Stimulated activated CD4-positive, alpha-beta T cell treated with anti-CD3 and anti-CD28 coated beads, TNF-alpha, amount 100 ng/mL, for 24 hours (primary cell): ENCODE measurements around the gene PRKAR1B.
"Not testable (repeated sequence)": the region's sequence is repeated elsewhere in the genome, so short reads cannot be mapped to it uniquely, and the experiment has no call there.

Source experiments
- DNase-seq, 3 experiments: peaks; one replicate each; pipeline ENCODE4 v3.0.0-alpha.2; 2020; ENCODE audit warnings: low read depth in 3 of 3

PRKAR1B gene

DNA sequence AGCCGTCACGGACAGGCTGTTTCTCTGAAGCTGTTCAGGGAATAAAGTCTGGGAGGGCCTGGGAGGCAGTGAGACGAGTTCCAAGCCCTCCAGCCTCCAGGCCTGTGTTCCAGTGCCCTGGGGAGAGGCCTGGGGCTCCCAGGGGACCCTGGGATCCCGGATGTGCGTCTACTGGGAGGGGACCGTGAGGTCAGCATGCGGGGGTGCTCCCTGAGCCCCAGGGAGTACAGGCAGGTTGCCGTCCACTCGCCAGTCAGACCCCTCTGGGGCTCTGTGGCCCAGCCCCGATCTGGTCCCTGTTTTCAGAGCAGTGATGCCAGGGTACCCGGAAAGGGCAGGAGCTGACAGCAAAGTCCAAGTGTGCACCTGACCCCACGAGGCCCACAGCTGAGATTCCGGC is 81.5 kb downstream of the PRKAR1B start:
- no peak for DNase-seq

DNA sequence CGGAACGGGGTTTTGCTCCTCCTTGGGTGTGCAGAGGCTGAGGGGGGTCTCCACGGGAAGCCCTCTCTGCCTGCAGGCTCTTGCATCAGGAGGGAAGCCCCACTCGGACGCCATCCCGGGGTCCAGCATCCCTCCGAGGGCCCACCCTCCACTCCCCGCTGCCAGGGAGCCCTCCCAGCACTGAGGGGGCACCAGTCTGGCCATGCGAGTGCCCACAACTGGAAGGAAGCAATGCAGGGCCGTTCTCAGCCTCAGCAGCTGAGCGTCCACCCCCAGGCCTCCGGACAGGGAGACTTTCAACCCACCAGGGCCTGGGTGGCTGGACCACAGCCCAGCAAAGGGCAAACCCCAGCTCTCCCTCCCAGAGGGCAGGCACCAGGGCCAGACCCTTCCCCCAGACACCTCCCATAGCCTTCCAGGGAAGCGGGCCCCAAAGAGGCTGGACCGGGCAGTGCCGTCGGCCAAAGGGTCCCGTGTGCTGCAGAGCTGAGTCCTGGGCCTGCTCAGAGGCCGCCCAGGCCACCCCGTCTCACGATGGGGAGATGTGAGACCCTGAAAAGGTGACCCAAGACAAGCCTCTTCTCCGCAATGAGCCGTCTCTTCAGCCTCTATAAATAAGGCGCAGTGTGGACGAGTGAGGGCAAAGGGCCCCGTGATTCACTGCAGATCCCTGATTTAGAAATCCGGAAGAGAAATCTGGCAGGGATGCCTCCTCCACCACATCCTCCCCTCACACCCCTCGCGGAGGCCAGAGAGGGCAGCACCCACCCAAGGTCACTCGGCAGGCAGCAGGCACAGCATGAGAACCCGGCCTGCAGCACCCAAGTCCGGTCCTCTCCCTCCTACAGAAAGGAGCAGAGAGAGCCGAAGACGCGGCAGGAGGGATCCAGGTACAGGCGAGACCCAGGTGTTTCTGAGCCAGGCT is 82.4 kb downstream of the PRKAR1B start:
- DNase-seq = no peak

DNA sequence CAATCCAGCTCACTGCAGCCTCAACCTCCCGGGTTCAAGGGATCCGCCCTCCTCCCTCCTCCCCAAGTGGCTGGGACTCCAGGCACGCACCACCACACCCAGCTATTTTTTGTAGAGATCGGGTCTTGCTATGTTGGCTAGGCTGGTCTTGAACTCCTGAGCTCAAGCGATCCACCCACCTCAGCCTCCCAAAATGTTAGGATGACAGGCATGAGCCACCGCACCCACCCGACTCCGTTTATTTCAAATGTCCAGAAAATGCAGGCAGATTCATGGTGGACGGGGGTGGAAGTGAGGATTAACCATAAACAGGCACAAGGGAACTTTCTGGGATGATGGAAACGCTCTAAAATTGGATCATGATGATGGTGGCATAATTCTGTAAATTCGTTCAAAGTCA is 85.1 kb downstream of the PRKAR1B start:
- DNase-seq = no peak

- no peak for DNase-seq
These were observed 85.8 kb downstream of the PRKAR1B start for GRCh38 chr7:641269-641671.

- no peak for DNase-seq
These were observed 88.6 kb downstream of the PRKAR1B start for GRCh38 chr7:638256-639011.

DNA sequence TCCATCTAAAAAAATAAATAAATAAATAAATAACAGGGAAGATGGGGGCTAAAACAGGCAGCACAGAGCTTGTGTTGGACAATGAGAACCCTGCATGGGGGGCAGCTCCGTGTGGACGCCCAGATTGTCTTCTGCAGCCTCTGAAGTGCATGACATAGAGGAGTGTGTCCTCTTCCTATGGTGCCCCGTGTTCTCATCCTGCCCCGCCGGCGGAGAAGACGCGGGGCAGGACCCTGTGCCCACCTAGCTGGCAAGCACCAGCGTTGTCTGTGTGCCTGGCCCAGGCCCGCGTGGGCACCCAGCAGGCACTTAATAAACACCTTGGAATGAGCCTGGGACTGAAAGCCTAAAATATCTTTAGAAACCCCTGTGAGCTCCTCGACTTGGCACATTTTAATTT is 89.3 kb downstream of the PRKAR1B start:
- no peak for DNase-seq

DNA sequence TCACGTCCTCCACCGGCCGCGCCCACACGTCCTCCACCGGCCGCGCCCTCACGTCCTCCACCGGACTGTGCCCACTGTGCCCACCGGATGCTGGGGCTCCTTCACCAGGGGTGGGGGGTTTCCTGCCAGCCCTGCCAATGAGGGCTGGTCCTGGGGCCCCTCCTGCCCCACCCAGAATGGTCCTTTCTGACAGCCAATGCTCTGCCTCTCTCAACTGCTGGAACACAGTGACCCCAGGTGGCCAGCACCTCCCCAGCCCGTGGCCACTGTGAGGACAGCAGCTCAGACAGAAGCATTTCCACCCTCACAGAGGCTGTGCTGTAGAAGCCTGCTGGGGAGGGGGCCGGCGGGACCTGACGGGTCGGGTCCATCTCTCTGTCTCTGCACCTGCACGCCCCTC is 90.7 kb downstream of the PRKAR1B start:
- DNase-seq = no peak

DNA sequence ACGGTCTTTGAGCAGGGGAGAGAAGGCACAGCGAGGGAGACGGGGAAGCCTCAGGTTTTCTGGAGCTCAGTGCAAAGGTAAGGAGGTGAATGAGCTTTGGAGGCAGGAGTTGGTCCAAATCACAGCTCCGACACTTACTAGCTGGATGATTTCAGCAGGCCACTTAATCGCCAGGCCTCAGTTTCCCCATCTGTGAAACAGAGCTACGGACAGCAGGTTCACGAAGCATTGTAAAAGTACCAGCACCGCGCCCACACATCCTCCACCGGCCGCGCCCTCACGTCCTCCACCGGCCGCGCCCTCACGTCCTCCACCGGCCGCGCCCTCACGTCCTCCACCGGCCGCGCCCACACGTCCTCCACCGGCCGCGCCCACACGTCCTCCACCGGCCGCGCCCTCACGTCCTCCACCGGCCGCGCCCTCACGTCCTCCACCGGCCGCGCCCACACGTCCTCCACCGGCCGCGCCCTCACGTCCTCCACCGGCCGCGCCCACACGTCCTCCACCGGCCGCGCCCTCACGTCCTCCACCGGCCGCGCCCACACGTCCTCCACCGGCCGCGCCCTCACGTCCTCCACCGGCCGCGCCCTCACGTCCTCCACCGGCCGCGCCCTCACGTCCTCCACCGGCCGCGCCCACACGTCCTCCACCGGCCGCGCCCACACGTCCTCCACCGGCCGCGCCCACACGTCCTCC is 91.2 kb downstream of the PRKAR1B start:
- not testable (repeated sequence) for DNase-seq

GRCh38 chr7:635227-635626 is 91.9 kb downstream of the PRKAR1B start:
- DNase-seq = no peak

GRCh38 chr7:633381-634018 is 93.6 kb downstream of the PRKAR1B start:
- no peak for DNase-seq

GRCh38 chr7:632831-633210 is 94.3 kb downstream of the PRKAR1B start:
- no peak for DNase-seq

DNA sequence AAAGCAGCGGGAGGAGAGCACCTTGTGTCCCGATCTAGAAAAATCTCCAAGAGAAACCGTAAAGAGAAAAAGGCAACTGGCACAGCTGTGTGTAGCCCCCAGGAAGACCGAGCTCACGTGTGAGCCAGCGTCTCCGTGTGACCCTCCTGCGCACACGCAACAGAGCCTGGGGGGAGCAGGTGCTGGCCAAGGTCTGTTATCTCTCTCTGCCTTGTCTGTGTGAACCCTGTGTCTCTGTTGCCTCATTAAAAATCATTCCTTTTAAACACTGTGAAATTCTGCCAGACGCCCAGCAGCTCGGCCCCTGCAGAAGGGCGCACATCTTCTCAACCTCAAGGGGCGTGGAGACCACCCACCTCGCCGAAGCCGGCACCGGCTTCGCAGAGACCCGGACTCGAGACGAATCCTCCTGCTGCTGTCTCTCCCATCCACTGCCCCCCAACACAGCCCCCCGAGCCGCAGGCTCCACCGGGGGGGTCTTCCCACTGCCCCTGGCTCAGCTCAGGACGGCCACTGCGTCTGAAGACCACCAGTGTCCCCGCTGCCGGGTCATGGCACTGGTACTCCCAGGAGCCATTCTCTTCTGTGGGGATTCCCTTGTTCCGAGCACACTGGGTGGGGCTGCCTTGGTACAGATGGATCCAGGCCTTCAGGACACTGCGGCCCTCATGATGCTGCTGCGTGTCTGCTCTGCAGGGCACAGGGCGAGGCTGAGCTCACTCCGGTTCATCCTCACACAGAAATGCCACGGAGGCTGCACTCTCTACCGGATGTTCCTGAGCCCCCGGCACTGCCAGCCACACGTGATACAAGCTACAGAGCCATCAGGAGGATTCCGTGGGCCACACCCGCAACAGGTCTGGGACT is 94.9 kb downstream of the PRKAR1B start:
- no peak for DNase-seq

GRCh38 chr7:631291-631711 is 95.8 kb downstream of the PRKAR1B start:
- DNase-seq = no peak

DNA sequence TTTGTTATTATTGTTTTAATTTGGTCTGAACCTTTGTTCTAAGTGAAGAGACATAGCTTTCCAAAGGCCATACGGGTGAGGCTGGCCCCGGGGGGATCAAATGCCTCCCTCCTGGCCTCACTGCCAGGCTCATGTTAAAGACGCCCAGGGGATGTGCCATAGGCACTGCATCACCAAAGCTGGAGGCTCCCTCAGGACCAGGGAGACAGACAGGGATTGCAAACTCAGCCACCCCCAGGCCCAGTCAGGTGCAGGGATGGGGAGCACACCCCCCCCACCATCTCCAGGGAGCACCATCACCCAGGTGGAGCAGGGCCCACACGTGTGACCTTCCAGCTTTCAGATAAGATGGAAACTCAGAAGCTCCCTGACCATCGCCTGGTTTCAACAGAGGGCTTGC is 96.5 kb downstream of the PRKAR1B start:
- DNase-seq = no peak

GRCh38 chr7:630111-630511 is 97.0 kb downstream of the PRKAR1B start:
- DNase-seq = no peak

DNA sequence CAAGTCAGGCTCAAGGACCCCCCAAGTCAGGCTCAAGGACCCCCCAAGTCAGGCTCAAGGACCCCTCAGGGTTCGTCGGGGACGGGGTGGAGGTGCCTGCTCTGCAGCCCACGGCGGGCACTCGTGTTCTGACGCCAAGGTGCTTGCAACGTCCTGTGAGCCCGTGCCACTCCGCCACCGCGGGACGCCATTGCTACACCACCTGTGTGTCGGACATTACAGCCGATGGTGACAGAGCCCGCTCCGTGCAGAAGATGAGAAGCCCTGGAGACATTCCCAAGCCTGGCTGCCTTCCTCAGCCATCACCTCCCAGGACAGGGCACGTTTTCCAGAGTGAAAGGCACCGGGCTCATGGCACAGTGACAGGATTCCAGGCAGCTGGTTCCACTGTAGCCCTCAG is 98.3 kb downstream of the PRKAR1B start:
- no peak for DNase-seq

DNA sequence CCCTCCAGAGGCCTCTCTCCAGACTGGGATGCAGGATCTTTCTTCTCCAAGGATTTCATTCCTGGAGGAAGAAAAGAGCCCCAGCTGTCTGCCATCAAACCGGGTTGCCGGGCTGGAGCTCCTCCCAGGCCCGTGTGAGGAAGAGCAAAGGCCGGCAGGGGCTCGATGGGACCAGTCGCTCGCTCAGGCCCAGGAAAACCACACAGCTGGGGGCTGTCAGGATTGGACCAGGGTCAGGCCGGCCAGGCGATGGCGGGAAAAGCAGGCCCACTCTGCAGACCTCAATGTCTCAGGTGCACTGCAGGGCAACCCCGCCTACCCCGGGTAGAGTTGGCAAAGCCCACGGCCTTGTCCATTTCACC is 98.7 kb downstream of the PRKAR1B start:
- no peak for DNase-seq

GRCh38 chr7:627661-628401 is 99.2 kb downstream of the PRKAR1B start:
- no peak for DNase-seq

DNA sequence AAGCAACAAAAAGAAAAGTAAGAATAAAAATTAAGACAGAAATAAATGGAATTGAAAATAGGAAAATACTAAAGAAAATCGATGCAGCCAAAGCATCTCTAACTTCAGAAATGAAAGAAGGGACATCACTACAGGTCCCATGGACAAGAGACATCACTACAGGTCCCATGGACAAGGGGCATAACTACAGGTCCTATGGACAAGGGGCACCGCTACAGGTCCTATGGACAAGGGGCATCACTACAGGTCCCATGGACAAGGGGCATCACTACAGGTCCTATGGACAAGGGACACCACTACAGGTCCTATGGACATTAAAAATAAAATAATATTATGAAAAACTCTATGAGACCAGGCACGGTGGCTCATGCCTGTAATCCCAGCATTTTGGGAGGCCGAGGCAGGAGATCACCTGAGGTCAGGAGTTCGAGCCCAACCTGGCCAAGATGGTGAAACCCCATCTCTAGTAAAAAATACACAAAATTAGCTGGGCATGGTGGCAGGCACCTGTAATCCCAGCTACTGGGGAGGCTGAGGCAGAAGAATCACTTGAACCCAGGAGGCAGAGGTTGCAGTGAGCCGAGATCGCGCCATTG is 101.6 kb downstream of the PRKAR1B start:
- DNase-seq = no peak

- DNase-seq = no peak
These were observed 103.6 kb downstream of the PRKAR1B start for GRCh38 chr7:623464-623863.
